ENCODE results near the gene PLEKHG3.

DNA sequence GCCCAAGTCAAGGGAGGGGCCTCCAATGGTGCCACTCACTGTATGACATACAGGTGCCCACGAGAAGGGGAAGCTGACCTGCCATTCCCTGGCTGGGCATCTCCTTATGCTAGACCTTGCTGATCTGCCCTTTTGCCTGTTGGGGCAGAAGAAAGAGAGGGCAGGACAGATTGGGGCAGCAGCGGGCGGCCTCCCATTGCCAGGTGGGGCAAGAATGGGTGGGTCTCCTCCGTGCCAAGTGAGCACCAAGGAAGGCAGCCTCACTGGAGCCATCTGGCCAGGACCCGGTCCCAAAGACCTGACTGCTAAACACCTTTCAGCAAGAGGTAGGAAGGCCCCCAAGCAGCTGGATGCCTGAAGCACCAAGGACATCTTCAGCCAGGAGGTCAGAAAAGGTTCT is 50.5 kb downstream of the PLEKHG3 start:
- TF ChIP-seq ARNT (IDR thresholded peaks at IDR 0.05): no peak
- TF ChIP-seq SP1 (IDR thresholded peaks at IDR 0.05): no peak
- TF ChIP-seq FOXM1 (IDR thresholded peaks at IDR 0.05; ENCODE audit: borderline replicate concordance): no peak
- TF ChIP-seq BHLHE40 (IDR thresholded peaks at IDR 0.05; ENCODE audit: borderline replicate concordance): no peak
- no peak for TF ChIP-seq FOXA1 (IDR thresholded peaks at IDR 0.05)
- TF ChIP-seq SUZ12 (IDR thresholded peaks at IDR 0.05): no peak
- TF ChIP-seq ELF4 (IDR thresholded peaks at IDR 0.05): no peak
- TF ChIP-seq L3MBTL2 (conservative IDR thresholded peaks at IDR 0.05): no peak
- no peak for TF ChIP-seq HDGF (IDR thresholded peaks at IDR 0.05; ENCODE audit: borderline replicate concordance)
- no peak for TF ChIP-seq ZNF384 (IDR thresholded peaks at IDR 0.05)
- TF ChIP-seq CTBP1 (IDR thresholded peaks at IDR 0.05; ENCODE audit: borderline replicate concordance): no peak
